Right cardiac atrium (tissue), 5 donors: Measurements from ENCODE around the gene MED15. TPM values are rescaled to one million over a fixed set of nuclear protein-coding genes. Genes with fewer than 3 reads are reported as not detected.
"Not testable (repeated sequence)": the region's sequence is repeated elsewhere in the genome, so short reads cannot be mapped to it uniquely, and the experiment has no call there.

ENCODE experiments used
- ATAC-seq, 2 donors: fragments of 200-7000 bp; cut with Tn5 transposase; one replicate each; pipeline versions ENCODE4 v1.8.0 to v1.9.1; 2020; ENCODE audit warnings: moderate library complexity in 2 of 2, mild to moderate bottlenecking in 1 of 2
- DNase-seq, 3 donors: peaks; one replicate each; pipeline ENCODE4 v3.0.0-alpha.2; 2020
- H3K27ac ChIP-seq: one replicate; pipeline ENCODE4 v1.5.1; 2013; ENCODE audit warnings: mild to moderate bottlenecking, low read length, control low read depth, moderate library complexity
- H3K27me3 ChIP-seq: one replicate; pipeline ENCODE4 v1.6.1; 2013; ENCODE audit not compliant: control insufficient read depth, insufficient read depth
- H3K4me1 ChIP-seq: one replicate; pipeline ENCODE4 v1.6.1; 2013; ENCODE audit warnings: low read length; ENCODE audit not compliant: control insufficient read depth, insufficient read depth
- H3K4me3 ChIP-seq: one replicate; pipeline ENCODE4 v1.5.1; 2013; ENCODE audit warnings: low read length, control low read depth
- H3K9me3 ChIP-seq: one replicate; pipeline ENCODE4 v1.6.1; 2013; ENCODE audit warnings: low read length; ENCODE audit not compliant: control insufficient read depth
- WGBS: extraction: QIAGEN DNeasy Blood & Tissue Kit; methylation state at CpG from one replicate; pipeline ENCODE4 v1.1.7; 2013; 5-methylcytosine and 5-hydroxymethylcytosine counted together
- intact Hi-C, 4 donors: fragments of 100-400 bp; cut with DNase I; formaldehyde crosslinking; loops; one replicate each; pipeline versions ENCODE4 v1.11.0 to v1.14.0; 2022 to 2023
- polyA plus RNA-seq: library from polyadenylated mRNA; stranded (reverse); fragments of 200-250 nt; gene quantifications from one replicate; pipeline ENCODE4 v1.2.3, GENCODE V29; 2013
- total RNA-seq, 4 donors: library from RNA; stranded (reverse); fragmentation: NEBNext Ultra II Directional; extraction: Animal tissue kit (Norgen Biotek cat#: 25700); gene quantifications; one replicate each; pipeline ENCODE4 v1.2.1, GENCODE V29; 2021
- donor health status: healthy with polysubstance abuse.
- donor health status: DM: no; HTN: yes; CAD: no.
- donor health status: DM: no; HTN: no; CAD: no.
- donor health status: DM: no; HTN: yes; CAD: no; lungs with severe emphysema.
- donor health status: DM: yes; HTN: yes; CAD: no.

Gene MED15
- total and polyA plus RNA-seq, 5 donors: 30.9 to 53.4 (median 49.5) TPM

DNA sequence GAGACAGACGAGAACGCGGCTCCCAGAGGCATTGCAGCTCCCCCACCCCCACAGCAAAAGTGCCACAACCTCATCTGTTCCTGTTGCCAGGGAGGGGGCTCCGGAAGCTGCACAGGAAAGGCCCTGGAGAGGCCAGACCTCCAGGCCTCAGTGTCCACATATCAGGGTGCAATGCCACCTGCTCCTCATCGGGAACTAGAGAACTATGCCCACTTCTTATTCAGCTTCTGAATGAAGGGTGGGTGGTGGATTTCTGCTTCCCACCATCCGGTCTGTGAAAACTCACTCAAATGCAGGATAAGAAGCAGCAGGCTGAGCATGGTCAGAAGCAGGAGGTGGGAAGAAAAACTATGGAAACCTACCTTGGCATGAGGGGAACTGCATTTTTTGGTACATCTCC is 105.9 kb downstream of the MED15 start:
- H3K27ac ChIP-seq: no peak overlapping the region
- no peak for DNase-seq
- 78% methylated on average over 6 of the region's 6 CpGs for WGBS
- no peak overlapping the region for H3K4me3 ChIP-seq
- H3K4me1 ChIP-seq: no peaks in the 10 kb centered on the region
- no peak for ATAC-seq
- H3K27me3 ChIP-seq: no peaks in the 10 kb centered on the region
- intact Hi-C loops: no loop called here
- H3K9me3 ChIP-seq: no peaks in the 10 kb centered on the region

DNA sequence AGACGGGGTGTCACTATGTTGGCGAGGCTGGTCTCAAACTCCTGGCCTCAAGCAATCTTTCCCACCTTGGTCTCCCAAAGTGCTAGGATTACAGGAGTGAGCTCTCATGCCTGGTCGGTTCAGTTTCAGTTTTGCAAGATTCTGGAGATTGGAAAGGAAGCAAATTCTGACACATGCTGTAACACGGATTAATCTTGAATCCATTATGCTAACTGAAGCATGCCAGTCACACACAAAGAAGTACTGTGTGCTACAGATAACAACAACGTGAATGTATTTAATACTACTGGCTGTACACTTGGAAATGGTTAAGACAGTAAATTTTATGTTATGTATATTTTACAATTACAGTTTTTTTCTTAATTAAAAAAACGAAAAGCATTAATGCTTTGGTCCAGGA is 107.6 kb downstream of the MED15 start:
- intact Hi-C loops: no loop called here
- DNase-seq: no peak

DNA sequence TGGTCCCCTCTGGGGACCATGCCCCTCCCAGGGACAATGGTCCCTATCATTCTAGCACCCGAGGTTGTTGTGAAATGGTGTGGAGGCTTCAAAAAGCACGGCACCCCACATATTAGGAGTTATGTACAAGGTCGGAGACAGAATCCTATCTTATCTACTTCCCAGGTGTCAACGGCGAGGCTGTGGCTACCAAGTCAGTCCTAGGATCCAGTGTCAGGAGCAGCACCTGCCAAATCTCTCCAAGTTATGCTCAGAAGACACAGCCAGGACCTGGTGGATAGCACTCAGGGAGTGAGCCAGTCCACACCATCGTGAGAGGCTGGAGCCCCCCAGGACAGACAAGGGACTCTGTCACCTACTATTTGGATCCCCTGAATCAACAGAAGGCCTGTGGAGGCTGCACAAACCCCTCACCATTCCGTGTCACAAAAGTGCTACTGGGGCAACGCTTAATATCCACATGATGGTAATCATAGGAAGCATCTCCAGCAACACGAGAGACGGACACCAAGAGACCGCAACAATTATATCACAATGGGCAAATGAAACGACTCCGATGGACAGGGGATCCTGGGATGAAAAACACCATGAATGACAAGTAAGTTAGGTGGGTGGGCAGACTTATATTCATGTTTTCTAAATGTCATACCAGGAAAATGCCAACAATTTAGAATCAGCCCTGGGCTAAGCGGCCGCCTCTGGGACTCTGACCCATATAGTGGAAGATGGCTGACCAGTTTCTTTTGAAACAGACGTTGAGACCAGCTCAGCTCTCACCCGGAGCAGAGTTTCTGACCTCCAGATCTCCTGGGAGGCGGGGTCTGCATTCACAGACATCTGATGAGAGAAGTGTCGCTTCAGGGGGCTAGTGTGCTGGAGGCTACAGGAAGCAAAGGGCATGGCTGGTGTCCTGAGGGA is 108.4 kb downstream of the MED15 start:
- no peak overlapping the region for H3K4me3 ChIP-seq
- no peaks in the 10 kb centered on the region for H3K27me3 ChIP-seq
- no peak overlapping the region for H3K27ac ChIP-seq
- intact Hi-C loops: no loop called here
- H3K9me3 ChIP-seq: no peaks in the 10 kb centered on the region
- WGBS: 71% methylated on average over 19 of the region's 19 CpGs
- no peaks in the 10 kb centered on the region for H3K4me1 ChIP-seq
- DNase-seq: no peak
- no peak for ATAC-seq

More for the DNA sequence above, 107.6 kb downstream of the MED15 start:
- no peak overlapping the region for H3K4me3 ChIP-seq
- H3K9me3 ChIP-seq: no peaks in the 10 kb centered on the region
- no peak overlapping the region for H3K27ac ChIP-seq
- H3K27me3 ChIP-seq: no peaks in the 10 kb centered on the region
- no peaks in the 10 kb centered on the region for H3K4me1 ChIP-seq
- ATAC-seq: no peak
- WGBS: 39% methylated on average over 6 of the region's 6 CpGs

DNA sequence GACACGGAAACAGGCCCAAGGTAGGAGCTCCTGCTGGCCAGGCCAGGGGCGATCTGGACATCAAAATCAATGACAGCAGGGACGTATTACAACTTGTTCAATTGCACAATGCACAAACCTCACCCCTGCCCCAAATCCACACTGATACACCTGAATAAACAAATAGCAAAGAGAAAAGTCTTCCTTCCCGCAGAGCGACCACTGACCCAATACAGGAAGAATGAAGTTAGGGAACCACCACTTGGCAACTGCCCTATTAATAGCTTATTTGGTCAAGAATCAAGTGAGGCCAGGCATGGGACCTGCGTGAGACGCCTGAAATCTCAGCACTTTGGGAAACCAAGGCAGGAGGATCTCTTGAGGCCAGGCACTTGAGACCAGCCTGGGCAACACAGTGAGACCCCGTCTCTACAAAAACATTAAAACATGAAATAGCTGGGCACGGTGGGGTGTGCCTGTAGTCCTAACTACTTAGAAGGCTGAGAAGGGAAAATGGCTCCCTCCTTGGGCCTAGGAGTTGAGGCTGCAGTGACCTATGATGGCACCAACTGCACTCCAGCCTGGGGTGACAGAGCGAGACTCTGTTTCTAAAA is 109.1 kb downstream of the MED15 start:
- H3K4me3 ChIP-seq: no peak overlapping the region
- no peak for ATAC-seq
- WGBS: 85% methylated on average over 10 of the region's 10 CpGs
- no peak for DNase-seq
- H3K9me3 ChIP-seq: no peaks in the 10 kb centered on the region
- intact Hi-C loops: no loop called here
- H3K4me1 ChIP-seq: no peaks in the 10 kb centered on the region
- no peak overlapping the region for H3K27ac ChIP-seq
- no peaks in the 10 kb centered on the region for H3K27me3 ChIP-seq

DNA sequence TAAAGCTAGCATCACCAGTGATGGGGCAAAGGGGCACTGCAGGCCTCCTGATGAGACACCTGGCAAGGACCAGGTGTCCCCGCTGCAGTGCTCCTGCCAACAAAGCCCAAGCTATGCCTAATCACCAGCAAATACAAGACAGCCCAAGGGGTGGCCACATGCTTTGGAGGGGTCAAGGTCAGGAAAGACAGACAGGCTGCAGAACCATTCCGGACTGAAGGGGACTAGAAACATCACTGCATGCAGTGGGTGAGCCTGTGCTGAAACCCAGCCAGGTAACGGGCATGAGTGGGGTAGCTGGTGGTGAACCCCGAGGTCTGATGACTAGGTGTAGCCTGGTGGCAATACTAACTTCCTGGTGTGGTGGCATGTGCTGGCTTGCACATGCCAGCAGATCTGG is 111.1 kb downstream of the MED15 start:
- Histone ChIP-seq H3K27me3 (no peaks in the 10 kb centered on the region), H3K27ac (no peak overlapping the region), H3K4me1 (no peaks in the 10 kb centered on the region), H3K4me3 (no peak overlapping the region), H3K9me3 (no peaks in the 10 kb centered on the region)
- DNase-seq: no peak
- no peak for ATAC-seq
- intact Hi-C loops: no loop called here
- WGBS: 89% methylated on average over 4 of the region's 4 CpGs

DNA sequence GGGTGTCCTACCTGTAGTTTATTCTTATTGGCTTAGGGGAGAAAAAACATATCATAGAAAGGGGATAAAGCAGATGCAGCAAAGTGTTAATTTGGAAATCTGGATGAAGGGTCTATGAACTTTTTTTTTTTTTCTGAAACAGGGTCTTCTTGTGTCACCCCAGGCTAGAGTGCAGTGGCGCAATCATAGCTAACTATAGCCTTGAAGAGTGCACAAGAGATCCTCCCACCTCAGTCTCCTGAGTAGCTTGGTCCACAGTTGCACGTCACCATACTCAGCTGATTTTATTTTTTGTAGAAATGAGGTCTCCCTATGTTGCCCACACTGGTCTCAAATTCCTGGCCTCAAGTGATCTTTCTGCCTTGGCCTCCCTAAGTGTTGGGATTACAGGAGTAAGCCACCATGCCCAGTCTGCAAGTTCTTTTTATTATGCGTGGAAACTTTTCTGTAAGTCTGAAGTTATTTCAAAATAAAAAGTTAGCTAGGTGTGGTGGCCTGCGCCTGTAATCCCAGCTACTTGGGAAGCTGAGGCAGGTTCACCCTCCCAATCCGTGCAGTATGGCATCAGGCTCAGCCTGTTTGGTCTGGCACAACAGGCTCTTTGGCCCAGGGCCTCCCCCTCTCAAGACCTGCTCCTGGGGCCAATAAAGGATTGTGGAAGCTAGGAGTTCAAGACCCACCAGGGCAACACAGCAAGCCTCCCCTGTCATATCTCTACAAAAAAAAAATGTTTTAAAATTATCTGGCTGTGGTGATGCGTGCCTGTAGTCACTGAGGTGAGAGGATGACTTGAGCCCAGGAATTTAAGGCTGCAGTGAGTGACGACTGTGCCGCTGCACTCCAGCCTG is 111.9 kb downstream of the MED15 start:
- WGBS: 87% methylated on average over 8 of the region's 8 CpGs
- Histone ChIP-seq H3K4me1 (no peaks in the 10 kb centered on the region), H3K27ac (no peak overlapping the region), H3K27me3 (no peaks in the 10 kb centered on the region), H3K4me3 (no peak overlapping the region), H3K9me3 (no peaks in the 10 kb centered on the region)
- ATAC-seq (no peak), DNase-seq (no peak)
- intact Hi-C loops: no loop called here

DNA sequence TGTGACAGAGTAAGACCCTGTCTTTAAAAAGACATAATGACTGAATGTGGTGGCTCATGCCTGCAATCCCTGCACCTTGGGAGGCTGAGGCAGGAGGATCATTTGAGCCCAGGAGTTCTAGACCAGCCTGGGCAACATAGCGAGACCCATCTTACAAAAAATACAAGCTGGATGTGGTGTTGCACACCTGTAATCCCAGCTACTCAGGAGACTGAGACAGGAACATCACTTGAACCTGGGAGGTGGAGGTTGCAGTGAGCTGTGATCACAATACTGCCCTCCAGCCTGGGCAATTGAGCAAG is 112.4 kb downstream of the MED15 start:
- H3K9me3 ChIP-seq, H3K27ac ChIP-seq, ATAC-seq, intact Hi-C loops, H3K4me1 ChIP-seq, H3K4me3 ChIP-seq, DNase-seq, H3K27me3 ChIP-seq: not testable (repeated sequence)
- 94% methylated on average over 1 of the region's 1 CpG for WGBS

DNA sequence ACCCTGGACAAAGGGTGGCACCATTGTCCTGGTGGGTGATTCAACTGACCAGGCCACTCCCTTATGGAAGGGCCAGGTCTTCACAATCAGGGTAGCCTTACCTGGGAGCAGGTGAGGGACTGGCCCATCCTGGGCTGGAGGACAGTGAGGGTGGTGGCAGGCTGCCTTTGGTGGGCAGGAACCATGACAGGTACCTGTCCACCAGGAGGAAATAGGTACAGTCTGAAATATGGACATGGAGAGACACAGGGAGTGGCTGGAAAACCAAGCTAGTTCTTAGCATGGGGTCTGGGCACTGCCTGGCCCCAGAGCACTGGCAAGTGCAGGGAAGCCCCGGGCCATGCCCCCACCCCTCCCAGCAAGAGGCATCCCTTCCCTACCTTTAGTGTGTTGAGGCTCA is 113.8 kb downstream of the MED15 start:
- Histone ChIP-seq H3K27ac (no peak overlapping the region), H3K9me3 (no peaks in the 10 kb centered on the region), H3K27me3 (no peaks in the 10 kb centered on the region), H3K4me1 (no peaks in the 10 kb centered on the region), H3K4me3 (no peak overlapping the region)
- DNase-seq: no peak
- ATAC-seq: no peak
- intact Hi-C loops: no loop called here
- WGBS: 79% methylated on average over 1 of the region's 1 CpG

DNA sequence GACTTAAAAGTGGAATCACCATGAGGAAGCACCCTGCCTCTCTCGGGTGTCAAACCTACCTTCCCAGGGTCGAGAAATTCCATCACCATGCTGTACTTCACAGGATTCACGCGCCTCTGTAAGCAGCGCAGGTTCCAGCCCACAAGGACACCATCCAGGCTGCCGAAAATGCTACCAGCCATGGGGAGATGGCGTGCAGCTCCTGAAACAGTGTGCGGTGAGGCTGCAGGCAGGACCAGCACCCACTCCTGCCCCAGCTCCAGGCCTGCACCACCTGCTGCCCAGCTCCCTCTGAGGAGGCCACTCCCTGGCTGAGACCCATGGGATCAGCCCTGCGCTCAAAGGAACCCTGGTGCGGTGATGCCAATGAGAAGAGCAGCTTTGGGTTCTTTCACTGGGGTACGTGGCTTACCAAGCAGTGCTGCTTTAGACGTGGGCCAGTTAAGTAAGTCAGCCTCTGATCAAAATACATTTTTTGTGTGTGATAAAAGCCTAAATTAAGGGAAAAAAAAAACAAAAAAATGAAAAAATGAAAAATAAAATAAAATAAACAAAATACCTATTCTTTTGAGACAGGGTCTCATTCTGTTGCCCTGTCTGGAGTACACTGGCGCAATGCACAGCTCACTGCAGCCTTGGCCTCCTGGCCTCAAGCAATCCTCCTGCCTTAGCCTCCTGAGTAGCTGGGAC is 115.4 kb downstream of the MED15 start:
- Histone ChIP-seq H3K27ac (no peak overlapping the region), H3K9me3 (no peaks in the 10 kb centered on the region), H3K27me3 (no peaks in the 10 kb centered on the region), H3K4me1 (no peaks in the 10 kb centered on the region), H3K4me3 (no peak overlapping the region)
- ATAC-seq (no peak), DNase-seq (no peak)
- WGBS: 86% methylated on average over 13 of the region's 13 CpGs
- intact Hi-C loops: no loop called here

DNA sequence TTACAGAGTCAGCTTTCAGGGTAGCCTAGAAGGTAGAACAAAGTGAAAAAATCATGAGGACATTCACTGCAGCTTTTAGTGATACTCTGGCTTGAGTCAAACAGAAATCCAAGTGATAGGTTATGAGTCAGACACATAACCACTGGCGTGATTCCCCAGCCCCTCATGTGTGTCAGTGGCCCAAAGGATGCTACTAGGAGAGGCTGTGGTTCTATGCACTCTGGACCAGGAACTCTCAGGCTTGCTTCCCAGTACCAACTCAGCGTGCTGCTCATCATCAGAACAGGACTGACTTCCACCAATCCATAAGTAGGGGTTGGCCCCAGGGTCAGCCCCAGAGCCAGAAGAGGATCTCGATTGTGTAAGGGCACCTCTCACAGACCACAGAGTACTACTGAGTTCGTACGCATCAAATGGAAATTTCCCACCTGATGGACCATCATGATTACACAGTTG is 116.8 kb downstream of the MED15 start:
- Histone ChIP-seq H3K27ac (no peak overlapping the region), H3K4me3 (no peak overlapping the region), H3K4me1 (no peaks in the 10 kb centered on the region), H3K27me3 (no peaks in the 10 kb centered on the region), H3K9me3 (no peaks in the 10 kb centered on the region)
- WGBS: 73% methylated on average over 5 of the region's 5 CpGs
- DNase-seq (no peak), ATAC-seq (no peak)
- intact Hi-C loops: no loop called here
